HepG2 (cell line): Measurements from ENCODE around the gene TJAP1. TPM values are rescaled to one million over a fixed set of nuclear protein-coding genes. Genes with fewer than 3 reads are reported as not detected.
A peak's percentile ranks its signal among the peaks of the same experiment; 100 is the strongest.

Experiments used
- ATAC-seq: fragments of 200-7000 bp; cut with Tn5 transposase; 3 replicates; pipeline ENCODE4 v1.9.1; 2020; ENCODE audit warnings: mild to moderate bottlenecking, moderate library complexity
- BruUV-seq: library from RNA; stranded (reverse); fragments of 400-500 nt; replicated peaks from 2 replicates; lab custom pipeline; 2021; lab: Mats Ljungman, UMichigan
- CTCF ChIA-PET: fragments of 300-600 bp; formaldehyde crosslinking; extraction: SDS; loops from one replicate; lab custom pipeline; 2021; ENCODE audit warnings: low total read pairs, inconsistent platforms, low intra/inter-chr PET ratio; lab: Yijun Ruan, JAX
- POLR2A ChIA-PET: fragments of 350-600 bp; sonication (Branson Sonifier 250); formaldehyde crosslinking; loops from one replicate; lab custom pipeline; 2020; ENCODE audit warnings: antibody characterized with exemption, inconsistent platforms; lab: Yijun Ruan, JAX
- DNase-seq: peaks from one replicate; pipeline ENCODE4 v3.0.0-alpha.2; 2015; ENCODE audit warnings: low spot score
- FAIRE-seq: peaks from 3 replicates; lab custom pipeline; 2011; peaks lifted over from hg19 to GRCh38; lab: Jason Lieb, UNC
- H2AFZ ChIP-seq: one replicate; pipeline ENCODE4 v1.6.1; 2011; ENCODE audit warnings: low read length, inconsistent platforms
- H3K27ac ChIP-seq: fragments of 300-600 bp; 3 replicates; pipeline ENCODE4 v1.8.0; 2011; ENCODE audit warnings: mixed run types, mild to moderate bottlenecking, mixed read lengths, low read length, inconsistent platforms; ENCODE audit not compliant: insufficient read depth; ENCODE audit errors: extremely low read length
- H3K27me3 ChIP-seq, 2 experiments: fragments of 200-600 bp in 1 of 2; 2 replicates in 1 of 2; 3 replicates in 1 of 2; pipeline versions ENCODE4 v1.6.0 to v1.8.0; 2011; ENCODE audit warnings: low read length in 2 of 2, mild to moderate bottlenecking in 2 of 2, moderate library complexity in 2 of 2, inconsistent platforms in 1 of 2; ENCODE audit not compliant: insufficient read depth in 2 of 2, control insufficient read depth in 1 of 2
- H3K36me3 ChIP-seq, 2 experiments: fragments of 200-600 bp in 1 of 2; replicated peaks in 1 of 2; 2 replicates in 1 of 2; 3 replicates in 1 of 2; pipeline versions ENCODE4 v1.5.1 to v1.8.0; 2011; ENCODE audit warnings: low read length in 2 of 2, inconsistent platforms in 1 of 2; ENCODE audit not compliant: insufficient read depth in 2 of 2, control insufficient read depth in 1 of 2
- H3K4me1 ChIP-seq: 2 replicates; pipeline ENCODE4 v1.5.1; 2012; ENCODE audit warnings: low read length, inconsistent platforms; ENCODE audit not compliant: insufficient read depth
- H3K4me2 ChIP-seq: 2 replicates; pipeline ENCODE4 v1.6.0; 2011; ENCODE audit warnings: low read depth, low read length, inconsistent platforms
- H3K4me3 ChIP-seq, 3 experiments: fragments of 200-600 bp in 1 of 3; sonication (generic), shearing (Covaris generic) in 1 of 3; replicated peaks in 1 of 3; 2 replicates each; pipeline ENCODE4 v1.5.1; 2011 to 2016; ENCODE audit warnings: low read length in 3 of 3, inconsistent platforms in 2 of 3, low read depth in 2 of 3, mild to moderate bottlenecking in 2 of 3, control low read depth in 1 of 3, mixed read lengths in 1 of 3; ENCODE audit not compliant: insufficient read depth in 1 of 3
- H3K79me2 ChIP-seq: one replicate; pipeline ENCODE4 v1.6.1; 2011; ENCODE audit warnings: low read length, inconsistent platforms; ENCODE audit not compliant: insufficient read depth
- H3K9ac ChIP-seq: 2 replicates; pipeline ENCODE4 v1.6.0; 2011; ENCODE audit warnings: mild to moderate bottlenecking, low read depth, low read length, inconsistent platforms; ENCODE audit not compliant: insufficient read depth
- H3K9me3 ChIP-seq: 2 replicates; pipeline ENCODE4 v1.5.1; 2012; ENCODE audit warnings: mild to moderate bottlenecking, low read length
- H4K20me1 ChIP-seq: 2 replicates; pipeline ENCODE4 v1.6.0; 2011; ENCODE audit warnings: inconsistent platforms, mild to moderate bottlenecking, low read length, moderate library complexity; ENCODE audit not compliant: insufficient read depth
- ADNP ChIP-seq: sonication (generic); formaldehyde crosslinking; IDR thresholded peaks from 2 replicates; pipeline ENCODE4 v1.4.0; 2020; ENCODE audit warnings: missing genetic modification reagents
- CAMTA2 ChIP-seq: sonication (generic); formaldehyde crosslinking; IDR thresholded peaks from 2 replicates; pipeline ENCODE4 v1.4.0; 2020; ENCODE audit warnings: mild to moderate bottlenecking, missing genetic modification reagents, borderline replicate concordance
- FOSL1 ChIP-seq: sonication (generic); formaldehyde crosslinking; IDR thresholded peaks from 2 replicates; pipeline ENCODE4 v1.9.0; 2021; ENCODE audit warnings: missing genetic modification reagents, borderline replicate concordance
- FOXK2 ChIP-seq: fragments of 450-650 bp; IDR thresholded peaks from 2 replicates; pipeline ENCODE4 v1.6.1; 2016
- NCOA5 ChIP-seq: sonication (generic); formaldehyde crosslinking; IDR thresholded peaks from 2 replicates; pipeline ENCODE4 v1.4.0; 2020; ENCODE audit warnings: missing genetic modification reagents
- RXRB ChIP-seq: IDR thresholded peaks from 2 replicates; pipeline ENCODE4 v1.6.1; 2016; ENCODE audit warnings: borderline replicate concordance, missing genetic modification reagents, missing compliant biosample characterization
- SCMH1 ChIP-seq: sonication (generic); formaldehyde crosslinking; IDR thresholded peaks from 2 replicates; pipeline ENCODE4 v1.9.0; 2021; ENCODE audit warnings: missing genetic modification reagents, mild to moderate bottlenecking, borderline replicate concordance
- ZNF607 ChIP-seq: sonication (generic); formaldehyde crosslinking; IDR thresholded peaks from 2 replicates; pipeline ENCODE4 v1.5.1; 2020; ENCODE audit warnings: missing genetic modification reagents, mild to moderate bottlenecking, borderline replicate concordance
- ZNF644 ChIP-seq: IDR thresholded peaks from 2 replicates; pipeline ENCODE4 v1.6.1; 2016; ENCODE audit warnings: low read depth
- ZNF709 ChIP-seq: sonication (generic); formaldehyde crosslinking; IDR thresholded peaks from 2 replicates; pipeline ENCODE4 v1.5.0; 2020; ENCODE audit warnings: mild to moderate bottlenecking, missing genetic modification reagents
- ZNF768 ChIP-seq: sonication (generic); formaldehyde crosslinking; IDR thresholded peaks from 2 replicates; pipeline ENCODE4 v1.4.0; 2020; ENCODE audit warnings: missing genetic modification reagents
- ZNF800 ChIP-seq: sonication (generic); formaldehyde crosslinking; IDR thresholded peaks from 2 replicates; pipeline ENCODE4 v1.4.0; 2020; ENCODE audit warnings: missing genetic modification reagents
- ZSCAN29 ChIP-seq: sonication (generic); formaldehyde crosslinking; conservative IDR thresholded peaks from 2 replicates; pipeline ENCODE4 v1.4.0; 2020; ENCODE audit warnings: mild to moderate bottlenecking, missing genetic modification reagents
- WGBS: methylation state at CpG from one replicate; pipeline ENCODE4 v1.1.6; 2017; ENCODE audit warnings: low lambda C conversion rate; 5-methylcytosine and 5-hydroxymethylcytosine counted together
- in situ Hi-C: cut with HindIII; loops from 2 replicates; pipeline ENCODE4 v1.10.0; 2017; ENCODE audit warnings: low pct_unique_long_range_greater_than_20kb; ENCODE audit not compliant: extremely low pct_ligation_motif_present
- intact Hi-C: fragments of 100-400 bp; cut with micrococcal nuclease; formaldehyde crosslinking; loops from one replicate; pipeline ENCODE4 v1.10.0; 2022; ENCODE audit not compliant: unreplicated experiment
- polyA plus RNA-seq, 8 experiments: library from polyadenylated mRNA; depleted of rRNA in 3 of 8; stranded (reverse) in 7 of 8; unstranded in 1 of 8; fragments of >200 nt; fragmentation: Illumina TruSeq in 4 of 8; extraction: Trizol in 4 of 8; gene quantifications; 2 replicates each; pipeline versions ENCODE4 v1.2.1 to v1.2.3, GENCODE V29; 2011 to 2016; ENCODE audit warnings: low read depth in 4 of 8, missing spikeins in 1 of 8, mixed read lengths in 1 of 8; ENCODE audit not compliant: insufficient read depth in 1 of 8
- total RNA-seq, 5 experiments: library from RNA; depleted of rRNA; stranded (reverse); fragments of >200 nt; fragmentation: Illumina TruSeq; extraction: Trizol; gene quantifications; 2 replicates each; pipeline ENCODE4 v1.2.3, GENCODE V29; 2016; ENCODE audit warnings: low read depth in 1 of 5
- TF ChIP-seq, protein P1 (sequence below): IDR thresholded peaks from 2 replicates; pipeline ENCODE4 v1.6.1; 2016
- TF ChIP-seq, protein P2 (sequence below): sonication (generic); formaldehyde crosslinking; IDR thresholded peaks from 2 replicates; pipeline ENCODE4 v1.4.0; 2020; ENCODE audit warnings: missing genetic modification reagents

TJAP1 gene
- total and polyA plus RNA-seq, 2 of the 13 experiments (the other 11 are each of a cell fraction or from before 2014, with no cell fraction given) = 15.7 to 41.6 TPM

DNA sequence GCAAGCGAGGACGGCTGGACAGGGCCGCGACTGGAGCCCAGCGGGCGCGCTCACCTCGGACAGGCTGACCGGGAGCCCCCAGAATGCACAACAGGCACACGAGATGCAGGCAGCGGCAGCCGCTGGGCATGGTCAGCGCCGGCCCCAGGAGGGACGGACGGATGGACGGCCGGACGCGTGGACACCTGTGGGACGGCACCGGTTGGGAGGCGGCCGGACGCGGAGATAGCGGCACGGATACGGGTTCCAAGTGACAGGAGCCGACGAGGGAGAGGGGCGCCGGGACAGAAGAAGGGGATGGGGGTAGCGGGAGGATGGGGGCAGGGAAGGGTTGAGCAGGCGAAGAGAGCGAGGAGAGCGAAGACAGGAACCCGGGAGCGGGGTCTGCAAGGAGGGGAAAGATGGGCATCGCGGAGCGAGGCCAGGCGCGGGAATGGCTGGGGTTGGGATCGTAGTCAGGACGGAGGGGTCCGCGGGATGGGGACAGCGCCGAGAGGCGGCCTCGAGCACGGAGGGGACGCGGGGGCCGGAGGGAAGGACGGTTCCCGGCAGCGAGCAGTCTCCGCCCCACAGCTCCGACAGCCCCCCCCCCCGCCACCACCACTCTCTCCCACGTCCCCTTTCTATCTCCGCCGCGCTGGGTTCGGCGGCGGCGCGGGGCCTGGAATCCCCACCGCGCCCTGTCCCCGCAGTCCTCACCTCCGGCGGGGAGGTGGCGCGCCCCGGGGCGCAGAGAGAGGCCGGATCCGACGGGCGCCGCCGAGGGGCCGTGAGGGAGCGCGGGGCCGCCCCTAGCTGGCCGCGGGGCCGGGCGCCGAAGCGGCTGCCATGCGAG is 22.5 kb upstream of the TJAP1 start (continued):
- TF ChIP-seq FOSL1 (CRISPR knock-in tag) = no peak
- TF ChIP-seq, protein P1, sequence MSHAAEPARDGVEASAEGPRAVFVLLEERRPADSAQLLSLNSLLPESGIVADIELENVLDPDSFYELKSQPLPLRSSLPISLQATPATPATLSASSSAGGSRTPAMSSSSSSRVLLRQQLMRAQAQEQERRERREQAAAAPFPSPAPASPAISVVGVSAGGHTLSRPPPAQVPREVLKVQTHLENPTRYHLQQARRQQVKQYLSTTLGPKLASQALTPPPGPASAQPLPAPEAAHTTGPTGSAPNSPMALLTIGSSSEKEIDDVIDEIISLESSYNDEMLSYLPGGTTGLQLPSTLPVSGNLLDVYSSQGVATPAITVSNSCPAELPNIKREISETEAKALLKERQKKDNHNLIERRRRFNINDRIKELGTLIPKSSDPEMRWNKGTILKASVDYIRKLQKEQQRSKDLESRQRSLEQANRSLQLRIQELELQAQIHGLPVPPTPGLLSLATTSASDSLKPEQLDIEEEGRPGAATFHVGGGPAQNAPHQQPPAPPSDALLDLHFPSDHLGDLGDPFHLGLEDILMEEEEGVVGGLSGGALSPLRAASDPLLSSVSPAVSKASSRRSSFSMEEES (CRISPR knock-in tag) = no peak
- TF ChIP-seq ZNF768 (CRISPR knock-in tag) = no peak; the same call in 1 of the 2 replicates
- 0 out of 2 replicates have a peak, but pooled peaks have one; percentile 84 for TF ChIP-seq CAMTA2 (CRISPR knock-in tag)
- TF ChIP-seq NCOA5 (CRISPR knock-in tag) = no peak
- no peak for TF ChIP-seq FOXK2
- no peak for TF ChIP-seq ADNP (CRISPR knock-in tag)
- no peak for TF ChIP-seq ZNF644 (CRISPR knock-in tag)

DNA sequence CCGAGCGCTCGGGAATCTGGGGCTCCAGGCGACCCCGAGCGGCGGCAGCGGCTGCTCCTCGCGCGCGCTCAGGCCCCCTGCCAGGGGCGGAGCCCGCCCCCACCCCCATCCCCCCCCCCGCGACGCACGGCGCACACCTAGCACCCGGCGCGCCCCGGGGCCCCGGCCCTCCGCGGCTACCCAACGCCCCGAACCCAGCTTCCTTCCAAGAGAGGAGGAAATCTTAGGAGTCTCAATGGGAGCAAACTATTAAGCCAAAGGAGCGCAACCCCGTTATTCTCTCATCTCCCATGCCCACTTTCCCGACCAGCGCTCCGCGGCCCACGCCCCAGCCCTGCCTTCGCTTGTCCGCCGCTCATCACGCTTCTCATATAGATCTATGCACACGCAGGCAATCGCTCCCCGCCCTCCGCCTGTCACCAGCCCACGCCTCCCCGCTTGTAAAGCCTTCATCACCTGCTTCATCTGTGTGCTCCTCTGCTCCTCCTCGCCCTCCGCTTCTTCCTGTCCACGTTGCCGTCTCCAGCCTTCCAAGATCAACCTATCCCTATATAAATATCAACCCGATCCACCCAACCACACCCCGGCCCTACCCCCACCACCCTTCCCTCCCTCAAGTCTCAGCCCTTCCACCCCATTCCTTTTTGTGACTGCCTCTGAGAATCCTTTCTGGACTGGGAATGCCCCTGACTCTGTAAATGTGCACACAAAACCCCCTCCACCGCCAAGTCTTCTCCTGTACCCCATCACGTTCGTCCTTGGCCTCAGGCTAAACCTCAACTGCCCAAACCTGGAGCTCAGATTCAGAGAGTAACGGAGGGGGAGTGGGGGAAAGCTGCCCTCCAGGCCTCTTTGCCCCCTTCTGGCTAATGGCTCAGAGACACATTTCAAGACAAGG is 21.6 kb upstream of the TJAP1 start, which contains the start of gene DLK2:
TSS of gene DLK2 (minus strand) at position 18 of the 898 bp plus-strand sequence. CDS start 723 bp downstream, outside the sequence.
- FAIRE-seq (no peak), DNase-seq (no peak), ATAC-seq (peak; percentile 50)
- 1% methylated on average over 27 of the region's 55 CpGs for WGBS
- Histone ChIP-seq H3K4me2 (peak within 1 kb of the TSS; percentile 100), H3K9me3 (no peaks in the 10 kb centered on the region), H3K4me1 (peaks cover 26% of the 10 kb centered on the region), H3K9ac (peak within 1 kb of the TSS; percentile 32; the same call in 1 of the 2 replicates), H4K20me1 (no peaks in the 10 kb centered on the region), H3K36me3 (peaks cover 3 to 5% of the 10 kb centered on the region in 2 experiments; a peak in 3 of 5 replicates), H3K27ac (no peak within 1 kb of the TSS), H2AFZ (peak within 1 kb of the TSS; percentile 45), H3K27me3 (peaks cover 0 to 5% of the 10 kb centered on the region in 2 experiments; a peak in 3 of 5 replicates), H3K4me3 (peak within 1 kb of the TSS; percentile 58 to 81 (median 66)), H3K79me2 (no peaks in the 10 kb centered on the region)
- CTCF ChIA-PET = interaction anchor here (4.0 to 4.7 kb wide), 2 partner anchors 40 to 51 kb away, joined by 39 to 53 read pairs; no protein-coding TSS in a partner anchor
- POLR2A ChIA-PET = interaction anchor here (0.8 to 4.7 kb wide), 12 partner anchors 10 to 54 kb away, joined by 3 to 38 read pairs (median 5); partner anchors contain the start of genes ABCC10, LRRC73 and TJAP1
- in situ Hi-C loops (loop anchor here (5.0 kb wide), 1 partner anchor 37 kb away; no protein-coding TSS in a partner anchor), intact Hi-C loops (no loop called here)
- no TSS peak for BruUV-seq
- no peak for TF ChIP-seq SCMH1 (CRISPR knock-in tag)
- TF ChIP-seq, protein P2, sequence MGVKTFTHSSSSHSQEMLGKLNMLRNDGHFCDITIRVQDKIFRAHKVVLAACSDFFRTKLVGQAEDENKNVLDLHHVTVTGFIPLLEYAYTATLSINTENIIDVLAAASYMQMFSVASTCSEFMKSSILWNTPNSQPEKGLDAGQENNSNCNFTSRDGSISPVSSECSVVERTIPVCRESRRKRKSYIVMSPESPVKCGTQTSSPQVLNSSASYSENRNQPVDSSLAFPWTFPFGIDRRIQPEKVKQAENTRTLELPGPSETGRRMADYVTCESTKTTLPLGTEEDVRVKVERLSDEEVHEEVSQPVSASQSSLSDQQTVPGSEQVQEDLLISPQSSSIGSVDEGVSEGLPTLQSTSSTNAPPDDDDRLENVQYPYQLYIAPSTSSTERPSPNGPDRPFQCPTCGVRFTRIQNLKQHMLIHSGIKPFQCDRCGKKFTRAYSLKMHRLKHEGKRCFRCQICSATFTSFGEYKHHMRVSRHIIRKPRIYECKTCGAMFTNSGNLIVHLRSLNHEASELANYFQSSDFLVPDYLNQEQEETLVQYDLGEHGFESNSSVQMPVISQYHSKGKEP (CRISPR knock-in tag) = no peak
- TF ChIP-seq ZNF709 (CRISPR knock-in tag) = no peak
- TF ChIP-seq ZNF607 (CRISPR knock-in tag) = 0 out of 2 replicates have a peak, but pooled peaks have one; percentile 36
- TF ChIP-seq RXRB (CRISPR knock-in tag) = 0 out of 2 replicates have a peak, but pooled peaks have one; percentile 8
- TF ChIP-seq ZNF800 (CRISPR knock-in tag) = peak; percentile 29; the same call in 1 of the 2 replicates
- TF ChIP-seq ZSCAN29 (CRISPR knock-in tag) = no peak
